Body of pancreas (tissue), 4 donors: ENCODE data around the gene AMDHD2. TPM values are rescaled to one million over a fixed set of nuclear protein-coding genes. Genes with fewer than 3 reads are reported as not detected.

ENCODE experiments used
- ATAC-seq: fragments of 150-250 bp; one replicate; pipeline ENCODE4 v1.9.1; 2016
- DNase-seq, 4 donors: peaks; one replicate each; pipeline ENCODE4 v3.0.0-alpha.2; 2019
- H3K27ac ChIP-seq, 4 donors: fragments of 200-600 bp; sonication (generic); 1 replicate in 3 of 4; 2 replicates in 1 of 4; pipeline versions ENCODE4 v1.5.1 to v1.6.1; 2016 to 2019; ENCODE audit warnings: mild to moderate bottlenecking in 1 of 4, mixed read lengths in 1 of 4, moderate library complexity in 1 of 4
- H3K27me3 ChIP-seq, 2 donors: fragments of 200-600 bp; sonication (generic); one replicate each; pipeline ENCODE4 v1.6.0; 2016; ENCODE audit warnings: mild to moderate bottlenecking in 1 of 2
- H3K36me3 ChIP-seq, 2 donors: fragments of 200-600 bp; sonication (generic); replicated peaks in 1 of 2; 2 replicates each; pipeline ENCODE4 v1.5.1; 2016; ENCODE audit warnings: low read depth in 2 of 2; ENCODE audit not compliant: insufficient read depth in 1 of 2
- H3K4me1 ChIP-seq: fragments of 200-600 bp; sonication (generic); one replicate; pipeline ENCODE4 v1.6.0; 2016
- H3K4me3 ChIP-seq, 2 donors: fragments of 200-600 bp; sonication (generic); 1 replicate in 1 of 2; 2 replicates in 1 of 2; pipeline ENCODE4 v1.5.1; 2016 to 2019
- H3K9me3 ChIP-seq, 3 donors: fragments of 200-600 bp; sonication (generic); 1 replicate in 2 of 3; 2 replicates in 1 of 3; pipeline ENCODE4 v1.5.1; 2016
- POLR2A ChIP-seq, 3 donors: fragments of 450-650 bp; IDR thresholded peaks; one replicate each; pipeline ENCODE4 v1.6.1; 2016; ENCODE audit warnings: antibody characterized with exemption in 3 of 3, mild to moderate bottlenecking in 2 of 3
- WGBS, 2 donors: methylation state at CpG; one replicate each; pipeline ENCODE4 v1.1.5; 2017; 5-methylcytosine and 5-hydroxymethylcytosine counted together
- intact Hi-C: fragments of 100-400 bp; cut with DNase I; formaldehyde crosslinking; loops from one replicate; pipeline ENCODE4 v1.15.1; 2023
- total RNA-seq, 2 donors: library from RNA; depleted of rRNA; stranded (reverse); fragments of >200 nt; gene quantifications; one replicate each; pipeline ENCODE4 v1.1.0, GENCODE V29; 2016
- TF ChIP-seq, protein P1 (sequence below), 7 experiments: fragments of 450-650 bp in 4 of 7; fragments of 200-600 bp in 3 of 7; sonication (generic) in 3 of 7; IDR thresholded peaks; one replicate each; pipeline ENCODE4 v1.5.1; 2016 to 2019; ENCODE audit warnings: antibody characterized with exemption in 7 of 7

Gene AMDHD2
- total RNA-seq, 2 donors from 2014 or later, result 13.7 to 33.6 TPM

DNA sequence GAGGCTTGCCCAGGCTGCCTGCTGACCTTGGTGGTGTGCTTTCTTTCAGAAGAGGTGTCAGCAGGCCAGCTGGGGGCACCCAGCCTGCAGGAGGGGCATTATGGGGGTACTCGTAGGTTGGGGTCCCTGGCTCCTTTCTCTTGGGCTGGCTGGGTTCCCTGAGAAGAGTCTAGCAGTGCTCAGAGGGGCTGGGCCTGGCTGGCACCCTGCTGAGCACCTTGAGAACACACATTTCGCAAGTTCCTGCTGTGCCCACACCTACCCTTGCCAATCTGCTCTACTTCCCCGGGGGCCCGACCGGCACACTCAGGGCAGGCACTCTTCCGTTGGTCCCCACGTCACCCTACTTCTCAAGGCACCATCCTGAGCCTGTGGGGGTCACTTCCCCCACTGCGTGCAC lies 6.0 kb downstream of the AMDHD2 start:
- H3K27me3 ChIP-seq, result no peaks in the 10 kb centered on the region
- H3K27ac ChIP-seq, result no peak overlapping the region
- intact Hi-C loops, result no loop called here
- no peaks in the 10 kb centered on the region for H3K9me3 ChIP-seq
- no peak for ATAC-seq
- H3K4me1 ChIP-seq, result peaks cover 7% of the 10 kb centered on the region
- peaks cover 0 to 1% of the 10 kb centered on the region in 2 donors for H3K36me3 ChIP-seq
- H3K4me3 ChIP-seq, result no peak overlapping the region
- 79 to 97% methylated on average over 5 to 8 of the region's 8 CpGs for WGBS, 2 donors
- TF ChIP-seq, protein P1, sequence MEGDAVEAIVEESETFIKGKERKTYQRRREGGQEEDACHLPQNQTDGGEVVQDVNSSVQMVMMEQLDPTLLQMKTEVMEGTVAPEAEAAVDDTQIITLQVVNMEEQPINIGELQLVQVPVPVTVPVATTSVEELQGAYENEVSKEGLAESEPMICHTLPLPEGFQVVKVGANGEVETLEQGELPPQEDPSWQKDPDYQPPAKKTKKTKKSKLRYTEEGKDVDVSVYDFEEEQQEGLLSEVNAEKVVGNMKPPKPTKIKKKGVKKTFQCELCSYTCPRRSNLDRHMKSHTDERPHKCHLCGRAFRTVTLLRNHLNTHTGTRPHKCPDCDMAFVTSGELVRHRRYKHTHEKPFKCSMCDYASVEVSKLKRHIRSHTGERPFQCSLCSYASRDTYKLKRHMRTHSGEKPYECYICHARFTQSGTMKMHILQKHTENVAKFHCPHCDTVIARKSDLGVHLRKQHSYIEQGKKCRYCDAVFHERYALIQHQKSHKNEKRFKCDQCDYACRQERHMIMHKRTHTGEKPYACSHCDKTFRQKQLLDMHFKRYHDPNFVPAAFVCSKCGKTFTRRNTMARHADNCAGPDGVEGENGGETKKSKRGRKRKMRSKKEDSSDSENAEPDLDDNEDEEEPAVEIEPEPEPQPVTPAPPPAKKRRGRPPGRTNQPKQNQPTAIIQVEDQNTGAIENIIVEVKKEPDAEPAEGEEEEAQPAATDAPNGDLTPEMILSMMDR (IDR thresholded peaks at IDR 0.05), result no peak
- no peak for TF ChIP-seq POLR2A (IDR thresholded peaks at IDR 0.05)
- DNase-seq, result no peak

DNA sequence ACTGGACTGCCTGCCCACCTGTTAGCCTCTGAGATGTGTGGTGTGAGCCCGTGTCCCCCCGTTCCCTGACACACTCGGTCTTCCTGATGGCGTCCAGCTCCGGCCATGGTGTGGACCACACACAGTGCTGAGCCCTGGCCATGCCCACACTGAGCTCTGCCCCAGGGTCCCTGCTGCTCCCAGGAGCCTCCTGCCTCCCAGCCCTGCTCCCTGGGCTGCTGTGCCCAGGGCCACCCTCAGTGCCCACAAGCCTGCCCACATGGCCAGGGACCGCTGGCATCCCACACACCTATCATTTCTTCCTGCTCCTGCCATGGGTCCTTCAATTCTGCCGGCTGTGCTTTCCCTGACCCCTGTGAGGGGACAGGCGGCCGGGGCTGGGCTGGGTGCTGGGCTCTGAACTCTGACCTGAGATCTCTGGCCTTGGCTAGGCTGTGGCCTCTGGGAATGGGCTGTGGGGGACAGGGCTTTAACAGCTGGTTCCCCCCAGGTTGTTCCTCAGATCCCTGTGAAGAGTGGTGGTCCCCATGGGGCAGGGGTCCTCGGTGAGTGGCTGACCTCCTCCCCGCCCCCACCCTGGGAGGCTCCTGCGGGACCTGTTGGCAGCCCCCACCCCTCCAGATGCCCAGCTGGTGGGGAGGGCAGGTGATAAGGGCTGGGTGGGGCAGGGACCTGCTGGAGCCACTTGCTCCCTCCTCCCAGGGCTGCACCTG lies 7.1 kb downstream of the AMDHD2 start:
- no peak for TF ChIP-seq POLR2A (IDR thresholded peaks at IDR 0.05)
- Histone ChIP-seq H3K36me3 (peaks cover 0 to 1% of the 10 kb centered on the region in 2 donors), H3K4me1 (peaks cover 9% of the 10 kb centered on the region), H3K9me3 (no peaks in the 10 kb centered on the region), H3K4me3 (no peak overlapping the region), H3K27ac (no peak overlapping the region), H3K27me3 (no peaks in the 10 kb centered on the region)
- 85 to 88% methylated on average over 5 to 12 of the region's 12 CpGs for WGBS, 2 donors
- intact Hi-C loops, result no loop called here
- ATAC-seq (no peak), DNase-seq (no peak)

DNA sequence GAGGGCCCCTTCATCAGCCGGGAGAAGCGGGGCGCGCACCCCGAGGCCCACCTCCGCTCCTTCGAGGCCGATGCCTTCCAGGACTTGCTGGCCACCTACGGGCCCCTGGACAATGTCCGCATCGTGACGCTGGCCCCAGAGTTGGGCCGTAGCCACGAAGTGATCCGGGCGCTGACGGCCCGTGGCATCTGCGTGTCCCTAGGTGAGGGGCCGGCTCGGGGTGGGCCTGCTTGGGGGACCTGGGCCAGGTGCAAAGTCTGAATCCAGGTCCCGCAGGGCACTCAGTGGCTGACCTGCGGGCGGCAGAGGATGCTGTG lies 7.6 kb downstream of the AMDHD2 start:
- intact Hi-C loops, result no loop called here
- Histone ChIP-seq H3K4me1 (peaks cover 9% of the 10 kb centered on the region), H3K27me3 (no peaks in the 10 kb centered on the region), H3K4me3 (no peak overlapping the region), H3K36me3 (peaks cover 0 to 1% of the 10 kb centered on the region in 2 donors), H3K9me3 (no peaks in the 10 kb centered on the region), H3K27ac (no peak overlapping the region)
- 93 to 98% methylated on average over 11 to 23 of the region's 24 CpGs for WGBS, 2 donors
- DNase-seq (no peak), ATAC-seq (no peak)
- TF ChIP-seq, protein P1 (IDR thresholded peaks at IDR 0.05), result no peak
- TF ChIP-seq POLR2A (IDR thresholded peaks at IDR 0.05), result no peak

DNA sequence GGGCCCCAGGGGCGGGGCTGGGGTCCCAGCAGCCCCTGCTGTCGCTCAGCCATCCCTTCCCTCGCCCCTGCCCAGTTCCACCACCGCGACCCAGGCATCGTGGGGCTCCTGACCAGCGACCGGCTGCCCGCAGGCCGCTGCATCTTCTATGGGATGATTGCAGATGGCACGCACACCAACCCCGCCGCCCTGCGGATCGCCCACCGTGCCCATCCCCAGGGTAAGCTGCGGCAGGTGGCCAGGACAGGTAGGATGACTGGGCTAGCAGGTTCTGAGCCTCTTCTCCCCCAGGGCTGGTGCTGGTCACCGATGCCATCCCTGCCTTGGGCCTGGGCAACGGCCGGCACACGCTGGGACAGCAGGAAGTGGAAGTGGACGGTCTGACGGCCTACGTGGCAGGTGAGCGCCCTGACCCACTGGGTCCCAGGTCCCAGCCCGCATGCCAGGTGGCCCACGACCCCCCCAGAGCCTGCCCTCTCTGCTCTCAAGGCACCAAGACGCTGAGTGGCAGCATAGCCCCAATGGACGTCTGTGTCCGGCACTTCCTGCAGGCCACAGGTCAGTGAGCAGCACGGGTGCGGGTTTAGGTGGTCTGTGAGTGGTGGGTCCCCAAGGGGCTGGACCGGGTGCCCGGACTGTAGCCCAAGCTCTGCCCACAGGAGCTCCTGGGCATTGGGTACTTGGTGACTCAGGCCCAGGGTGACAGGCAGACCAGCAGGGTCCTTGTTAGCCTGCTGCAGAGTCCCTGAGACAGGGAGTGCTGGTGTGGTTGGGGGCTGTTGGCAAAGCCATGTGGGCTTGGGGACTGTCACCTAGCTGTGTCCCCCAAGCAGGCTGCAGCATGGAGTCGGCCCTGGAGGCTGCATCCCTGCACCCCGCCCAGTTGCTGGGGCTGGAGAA lies 8.2 kb downstream of the AMDHD2 start:
- Histone ChIP-seq H3K4me1 (peaks cover 12% of the 10 kb centered on the region), H3K9me3 (no peaks in the 10 kb centered on the region), H3K27me3 (no peaks in the 10 kb centered on the region), H3K36me3 (peaks cover 0 to 1% of the 10 kb centered on the region in 2 donors), H3K27ac (no peak overlapping the region), H3K4me3 (no peak overlapping the region)
- intact Hi-C loops, result no loop called here
- 93 to 100% methylated on average over 1 to 30 of the region's 36 CpGs for WGBS, 2 donors
- no peak for ATAC-seq
- DNase-seq, result no peak
- TF ChIP-seq, protein P1 (IDR thresholded peaks at IDR 0.05), result no peak
- no peak for TF ChIP-seq POLR2A (IDR thresholded peaks at IDR 0.05)

DNA sequence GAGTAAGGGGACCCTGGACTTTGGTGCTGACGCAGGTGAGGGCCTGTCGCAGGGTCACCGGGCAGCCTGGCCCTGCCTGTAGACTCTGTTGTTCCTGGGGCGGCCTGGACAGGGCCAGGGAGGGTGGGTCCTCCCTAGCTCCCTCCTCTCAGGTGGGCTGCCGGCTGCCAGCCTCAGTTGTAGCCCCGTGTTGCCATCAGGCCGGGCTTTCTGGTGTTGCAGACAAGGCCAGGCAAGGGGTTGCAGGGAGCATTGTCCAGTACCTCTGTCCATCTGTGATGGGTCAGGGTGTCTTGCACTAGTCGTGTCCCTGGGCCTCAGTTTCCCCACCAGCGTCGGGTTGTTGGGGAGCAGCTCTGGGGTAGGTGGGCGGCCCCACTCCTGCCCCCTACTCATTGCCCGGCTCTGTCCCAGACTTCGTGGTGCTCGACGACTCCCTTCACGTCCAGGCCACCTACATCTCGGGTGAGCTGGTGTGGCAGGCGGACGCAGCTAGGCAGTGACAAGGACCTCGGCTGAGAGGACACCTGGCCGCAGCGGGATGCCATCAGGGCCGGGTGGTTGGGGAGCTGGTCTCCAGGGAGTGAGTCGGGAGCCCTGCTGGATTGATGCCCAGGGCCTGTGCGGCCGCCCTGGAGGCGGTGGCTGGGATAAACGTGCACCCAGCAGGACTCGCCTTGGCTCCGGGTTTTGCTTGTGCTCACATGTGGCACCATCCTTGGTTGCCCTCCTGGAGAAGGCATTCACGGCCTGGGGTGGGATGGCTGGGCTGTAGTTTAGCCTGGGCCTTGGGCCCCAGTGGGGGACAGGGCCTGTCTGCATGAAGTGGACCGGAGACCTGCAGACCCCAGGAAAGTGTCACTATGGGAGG lies 9.1 kb downstream of the AMDHD2 start:
- no peaks in the 10 kb centered on the region for H3K27me3 ChIP-seq
- TF ChIP-seq, protein P1 (IDR thresholded peaks at IDR 0.05), result no peak
- no peak for TF ChIP-seq POLR2A (IDR thresholded peaks at IDR 0.05)
- ATAC-seq (no peak), DNase-seq (no peak)
- intact Hi-C loops, result no loop called here
- no peak overlapping the region for H3K4me3 ChIP-seq
- WGBS, 2 donors, result 85 to 93% methylated on average over 13 to 32 of the region's 32 CpGs
- H3K27ac ChIP-seq, result no peak overlapping the region
- H3K36me3 ChIP-seq, result no peaks in the 10 kb centered on the region
- H3K9me3 ChIP-seq, result no peaks in the 10 kb centered on the region
- H3K4me1 ChIP-seq, result peaks cover 12% of the 10 kb centered on the region
